ENCODE measurements around the gene ABCC8.

The ABCC8 gene

GRCh38 chr11:17401841-17402240 is 74.8 kb downstream of the ABCC8 start:
- no peak for DNase-seq

GRCh38 chr11:17401316-17401715 is 75.3 kb downstream of the ABCC8 start:
- no peak for DNase-seq

GRCh38 chr11:17400048-17400775 is 76.4 kb downstream of the ABCC8 start:
- DNase-seq: no peak

GRCh38 chr11:17399236-17399635 is 77.4 kb downstream of the ABCC8 start:
- DNase-seq: no peak

- DNase-seq: no peak
Observed at GRCh38 chr11:17397311-17398002, 79.2 kb downstream of the ABCC8 start.

GRCh38 chr11:17396598-17397310 is 79.9 kb downstream of the ABCC8 start:
- no peak for DNase-seq

GRCh38 chr11:17395978-17396377 is 80.7 kb downstream of the ABCC8 start:
- DNase-seq: no peak

GRCh38 chr11:17395554-17395961 is 81.1 kb downstream of the ABCC8 start:
- no peak for DNase-seq

- no peak for DNase-seq
Observed at GRCh38 chr11:17394743-17395390, 81.8 kb downstream of the ABCC8 start.

GRCh38 chr11:17393472-17393871 is 83.2 kb downstream of the ABCC8 start:
- no peak for DNase-seq

GRCh38 chr11:17392872-17393271 is 83.8 kb downstream of the ABCC8 start:
- DNase-seq: no peak

GRCh38 chr11:17391493-17392355 is 84.9 kb downstream of the ABCC8 start:
- DNase-seq: peak; percentile 96

- peak; percentile 64 for DNase-seq
Observed at GRCh38 chr11:17389957-17390649, 86.5 kb downstream of the ABCC8 start.

GRCh38 chr11:17389211-17389956 is 87.3 kb downstream of the ABCC8 start:
- peak; percentile 93 for DNase-seq

- DNase-seq: peak; percentile 69
Observed at GRCh38 chr11:17388609-17389210, 87.9 kb downstream of the ABCC8 start, which contains the start of gene KCNJ11. Gene KCNJ11 (minus strand): TSS chr11:17388659. CDS start chr11:17388091, 568 bp downstream.

GRCh38 chr11:17387811-17388210 is 88.8 kb downstream of the ABCC8 start:
- peak; percentile 14 for DNase-seq

GRCh38 chr11:17387254-17387653 is 89.4 kb downstream of the ABCC8 start:
- DNase-seq: no peak

GRCh38 chr11:17386331-17387084 is 90.1 kb downstream of the ABCC8 start:
- peak; percentile 72 for DNase-seq

GRCh38 chr11:17385926-17386325 is 90.7 kb downstream of the ABCC8 start:
- no peak for DNase-seq

GRCh38 chr11:17385492-17385891 is 91.2 kb downstream of the ABCC8 start:
- DNase-seq: no peak

Data from NCI-H69 (cell line).